Esophagus muscularis mucosa (tissue), 2 donors: ENCODE measurements around the gene PIP4K2A.

Source experiments
- POLR2A ChIP-seq: fragments of 450-650 bp; IDR thresholded peaks from one replicate; pipeline ENCODE4 v1.6.1; 2017; ENCODE audit warnings: antibody characterized with exemption, moderate library complexity, mild to moderate bottlenecking, low read depth
- POLR2AphosphoS5 ChIP-seq, 2 donors: sonication (generic); formaldehyde crosslinking; IDR thresholded peaks; one replicate each; pipeline ENCODE4 v1.6.1; 2017; ENCODE audit warnings: antibody characterized with exemption in 2 of 2

- TF ChIP-seq POLR2A (no peak), POLR2AphosphoS5 (IDR thresholded peaks at IDR 0.05) (no peak)
Measured at GRCh38 chr10:22581461-22581860, 132.9 kb downstream of the PIP4K2A start.
